ENCODE data around the gene PTPN9. TPM values are rescaled to one million over a fixed set of nuclear protein-coding genes. Genes with fewer than 3 reads are reported as not detected.

Gene PTPN9
- total and polyA plus RNA-seq, 2 of the 13 experiments (the other 11 are each of a cell fraction or from before 2014, with no cell fraction given): 16.6 to 19.9 TPM

DNA sequence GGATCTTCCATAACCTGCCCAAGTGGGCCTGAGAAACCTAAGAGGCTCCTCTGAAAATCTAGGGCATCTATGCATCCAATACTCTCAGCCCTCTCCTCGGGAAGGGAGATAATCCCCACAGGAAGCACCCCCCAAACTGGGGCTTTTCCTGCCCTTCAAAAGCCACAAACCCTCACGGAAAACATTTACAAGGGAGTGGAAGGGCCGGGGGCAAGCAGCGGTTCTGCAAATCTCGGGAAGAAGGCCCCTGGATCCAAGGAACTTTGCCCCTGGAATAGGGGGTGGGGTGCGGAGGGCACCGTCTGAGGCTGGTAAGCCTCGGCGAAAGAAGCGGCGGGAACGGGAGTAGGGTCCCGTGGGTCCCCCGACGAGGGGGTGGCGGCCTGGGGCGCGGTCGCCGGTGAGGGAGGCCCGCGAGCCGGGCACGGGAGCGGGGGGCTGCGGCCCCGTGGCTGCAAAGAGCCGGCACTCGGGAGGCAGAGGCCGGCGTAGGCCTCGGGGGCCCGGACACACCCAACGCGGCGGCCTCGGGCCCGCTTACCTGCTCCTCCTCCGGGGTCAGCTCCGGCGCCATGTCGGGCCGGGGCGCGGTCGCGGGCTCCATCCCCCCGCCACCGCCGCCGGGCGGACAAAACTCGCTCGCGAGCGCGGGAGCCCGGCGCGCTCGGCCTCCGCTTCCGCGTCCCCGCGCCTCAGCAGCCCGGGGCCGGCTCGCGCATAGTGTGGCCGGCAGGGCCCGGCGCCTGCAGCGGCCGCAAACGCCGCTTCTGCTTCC, 755 bp downstream of the PTPN9 start:
- DNase-seq (ENCODE audit: low spot score): no peak
- Histone ChIP-seq H3K4me2 (ENCODE audit: low read depth, low read length) (peak overlapping the region; percentile 70), H3K4me3 (replicated peaks in 1 of 3; ENCODE audit: insufficient read depth in 1 of 3, low read depth in 2 of 3, low read length in 3 of 3) (peak overlapping the region; percentile 74 to 100 (median 87)), H4K20me1 (ENCODE audit: insufficient read depth, low read length) (no peaks in the 10 kb centered on the region; the same call in 1 of the 2 replicates), H3K79me2 (ENCODE audit: insufficient read depth, low read length) (peaks cover 36% of the 10 kb centered on the region), H2AFZ (ENCODE audit: low read length) (no peak overlapping the region), H3K27me3 (ENCODE audit: control insufficient read depth in 1 of 2, insufficient read depth in 2 of 2, low read length in 2 of 2) (no peaks in the 10 kb centered on the region; a peak in 2 of 5 replicates), H3K9ac (ENCODE audit: insufficient read depth, low read depth, low read length) (peak overlapping the region; percentile 94), H3K27ac (ENCODE audit: extremely low read length, insufficient read depth, low read length) (peak overlapping the region; percentile 93), H3K36me3 (replicated peaks in 1 of 2; ENCODE audit: control insufficient read depth in 1 of 2, insufficient read depth in 2 of 2, low read length in 2 of 2) (peaks cover 0 to 4% of the 10 kb centered on the region in 2 experiments; a peak in 1 of 5 replicates), H3K4me1 (ENCODE audit: insufficient read depth, low read length) (peaks cover 37% of the 10 kb centered on the region), H3K9me3 (ENCODE audit: low read length) (no peaks in the 10 kb centered on the region)
- POLR2A ChIA-PET: interaction anchor here (0.8 to 3.0 kb wide), 13 partner anchors 8 to 210 kb away, joined by 3 to 13 read pairs (median 5); partner anchors contain the start of genes MAN2C1, SIN3A, SNUPN and SNX33
- WGBS (ENCODE audit: low lambda C conversion rate): 2% methylated on average over 30 of the region's 77 CpGs
- BruUV-seq (replicated peaks): no TSS peak
- in situ Hi-C loops (cut with HindIII; ENCODE audit: extremely low pct_ligation_motif_present, low pct_unique_long_range_greater_than_20kb): no loop called here
- intact Hi-C loops (cut with micrococcal nuclease; ENCODE audit: unreplicated experiment): loop anchor here (5.0 kb wide), 1 partner anchor 49 kb away; the partner anchor contains the start of gene SNUPN
- peak; percentile 44 for ATAC-seq
- no peak for FAIRE-seq
- CTCF ChIA-PET (ENCODE audit: low intra/inter-chr PET ratio, low total read pairs): no interaction called here
- TF ChIP-seq ZNF768 (CRISPR knock-in tag; IDR thresholded peaks at IDR 0.05) (peak; percentile 49; the same call in 1 of the 2 replicates), TBX2 (CRISPR knock-in tag; IDR thresholded peaks at IDR 0.05; ENCODE audit: borderline replicate concordance) (peak; percentile 41; the same call in 1 of the 2 replicates), DNMT1 (CRISPR knock-in tag; IDR thresholded peaks at IDR 0.05) (0 out of 2 replicates have a peak, but pooled peaks have one; percentile 36), ZNF496 (CRISPR knock-in tag; IDR thresholded peaks at IDR 0.05; ENCODE audit: insufficient replicate concordance) (no peak), HNF4A (CRISPR knock-in tag; IDR thresholded peaks at IDR 0.05) (peak; percentile 20; the same call in 1 of the 2 replicates), CREM (IDR thresholded peaks at IDR 0.05) (no peak), CREM (CRISPR knock-in tag; IDR thresholded peaks at IDR 0.05) (no peak), U2AF1 (optimal IDR thresholded peaks at IDR 0.05; ENCODE audit: low read depth, low read length) (no peak), ELF3 (CRISPR knock-in tag; IDR thresholded peaks at IDR 0.05) (no peak), ZSCAN30 (CRISPR knock-in tag; IDR thresholded peaks at IDR 0.05) (no peak), ZNF10 (CRISPR knock-in tag; IDR thresholded peaks at IDR 0.05; ENCODE audit: borderline replicate concordance, low read depth) (no peak), RBFOX2 (IDR thresholded peaks at IDR 0.05; ENCODE audit: low read depth, low read length) (peak; percentile 64; the same call in 1 of the 2 replicates), KMT2A (CRISPR knock-in tag; IDR thresholded peaks at IDR 0.05) (0 out of 2 replicates have a peak, but pooled peaks have one; percentile 12), NFKB2 (CRISPR knock-in tag; IDR thresholded peaks at IDR 0.05; ENCODE audit: borderline replicate concordance) (peak; percentile 65; the same call in 1 of the 2 replicates), ZNF777 (CRISPR knock-in tag; IDR thresholded peaks at IDR 0.05) (peak; percentile 46; the same call in 1 of the 2 replicates), YEATS4 (CRISPR knock-in tag; IDR thresholded peaks at IDR 0.05; ENCODE audit: borderline replicate concordance) (peak; percentile 54), POLR2A (IDR thresholded peaks at IDR 0.05; ENCODE audit: insufficient read depth in 1 of 2, low read depth in 2 of 2, low read length in 2 of 2) (0 out of 4 replicates have a peak, but pooled peaks of 1 of the 2 experiments have one; percentile 38), ZNF841 (CRISPR knock-in tag; IDR thresholded peaks at IDR 0.05; ENCODE audit: borderline replicate concordance) (no peak), ZFX (CRISPR knock-in tag; IDR thresholded peaks at IDR 0.05; ENCODE audit: low read depth) (peak; percentile 64)
- TF ChIP-seq, protein P1, sequence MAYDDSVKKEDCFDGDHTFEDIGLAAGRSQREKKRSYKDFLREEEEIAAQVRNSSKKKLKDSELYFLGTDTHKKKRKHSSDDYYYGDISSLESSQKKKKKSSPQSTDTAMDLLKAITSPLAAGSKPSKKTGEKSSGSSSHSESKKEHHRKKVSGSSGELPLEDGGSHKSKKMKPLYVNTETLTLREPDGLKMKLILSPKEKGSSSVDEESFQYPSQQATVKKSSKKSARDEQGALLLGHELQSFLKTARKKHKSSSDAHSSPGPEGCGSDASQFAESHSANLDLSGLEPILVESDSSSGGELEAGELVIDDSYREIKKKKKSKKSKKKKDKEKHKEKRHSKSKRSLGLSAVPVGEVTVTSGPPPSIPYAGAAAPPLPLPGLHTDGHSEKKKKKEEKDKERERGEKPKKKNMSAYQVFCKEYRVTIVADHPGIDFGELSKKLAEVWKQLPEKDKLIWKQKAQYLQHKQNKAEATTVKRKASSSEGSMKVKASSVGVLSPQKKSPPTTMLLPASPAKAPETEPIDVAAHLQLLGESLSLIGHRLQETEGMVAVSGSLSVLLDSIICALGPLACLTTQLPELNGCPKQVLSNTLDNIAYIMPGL (CRISPR knock-in tag; IDR thresholded peaks at IDR 0.05; ENCODE audit: borderline replicate concordance in 1 of 2, low read depth in 1 of 2): peak in 1 of 2 experiments; percentile 24; a peak in 2 of 4 replicates
- TF ChIP-seq, protein P2, sequence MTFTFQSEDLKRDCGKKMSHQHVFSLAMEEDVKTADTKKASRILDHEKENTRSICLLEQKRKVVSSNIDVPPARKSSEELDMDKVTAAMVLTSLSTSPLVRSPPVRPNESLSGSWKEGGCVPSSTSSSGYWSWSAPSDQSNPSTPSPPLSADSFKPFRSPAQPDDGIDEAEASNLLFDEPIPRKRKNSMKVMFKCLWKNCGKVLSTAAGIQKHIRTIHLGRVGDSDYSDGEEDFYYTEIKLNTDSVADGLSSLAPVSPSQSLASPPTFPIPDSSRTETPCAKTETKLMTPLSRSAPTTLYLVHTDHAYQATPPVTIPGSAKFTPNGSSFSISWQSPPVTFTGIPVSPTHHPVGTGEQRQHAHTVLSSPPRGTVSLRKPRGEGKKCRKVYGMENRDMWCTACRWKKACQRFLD (CRISPR knock-in tag; IDR thresholded peaks at IDR 0.05; ENCODE audit: borderline replicate concordance): 0 out of 2 replicates have a peak, but pooled peaks have one; percentile 35

Data from HepG2 (cell line).